GM23338 (cell line): ENCODE results near the gene FOXP2. TPM values are rescaled to one million over a fixed set of nuclear protein-coding genes. Genes with fewer than 3 reads are reported as not detected.

Source experiments
- ATAC-seq: fragments of 200-7000 bp; cut with Tn5 transposase; 3 replicates; pipeline ENCODE4 v1.9.1; 2020
- DNase-seq: peaks from one replicate; pipeline ENCODE4 v3.0.0-alpha.2; 2015; ENCODE audit warnings: low spot score
- H2AFZ ChIP-seq: fragments of 200-600 bp; sonication (generic); 2 replicates; pipeline ENCODE4 v1.8.0; 2016; ENCODE audit warnings: antibody characterized with exemption, mild to moderate bottlenecking, moderate library complexity
- H3F3A ChIP-seq: fragments of 200-600 bp; sonication (generic); replicated peaks from 2 replicates; pipeline ENCODE4 v1.8.0; 2017; ENCODE audit warnings: antibody characterized with exemption, mixed run types, low read depth
- H3K27ac ChIP-seq: fragments of 200-600 bp; sonication (generic); 2 replicates; pipeline ENCODE4 v1.6.1; 2016; ENCODE audit warnings: low read depth
- H3K27me3 ChIP-seq: fragments of 200-600 bp; sonication (generic); 2 replicates; pipeline ENCODE4 v1.8.0; 2016; ENCODE audit warnings: mild to moderate bottlenecking, mixed run types, moderate library complexity; ENCODE audit not compliant: insufficient read depth
- H3K36me3 ChIP-seq: fragments of 200-600 bp; sonication (generic); 2 replicates; pipeline ENCODE4 v1.8.0; 2016; ENCODE audit warnings: mild to moderate bottlenecking; ENCODE audit not compliant: insufficient read depth
- H3K4me1 ChIP-seq: fragments of 200-600 bp; sonication (generic); 2 replicates; pipeline ENCODE4 v1.8.0; 2016; ENCODE audit warnings: mild to moderate bottlenecking, moderate library complexity; ENCODE audit not compliant: insufficient read depth
- H3K4me2 ChIP-seq: fragments of 200-600 bp; sonication (generic); 2 replicates; pipeline ENCODE4 v1.7.1; 2017; ENCODE audit warnings: mixed run types
- H3K4me3 ChIP-seq: fragments of 200-600 bp; sonication (generic); 2 replicates; pipeline ENCODE4 v1.6.1; 2016; ENCODE audit warnings: mixed run types
- H3K79me2 ChIP-seq: fragments of 200-600 bp; sonication (generic); replicated peaks from 2 replicates; pipeline ENCODE4 v1.8.0; 2017; ENCODE audit warnings: mild to moderate bottlenecking; ENCODE audit not compliant: insufficient read depth
- H3K9me2 ChIP-seq: fragments of 200-600 bp; sonication (generic); 2 replicates; pipeline ENCODE4 v1.8.0; 2017; ENCODE audit not compliant: insufficient read depth
- H4K20me1 ChIP-seq: fragments of 200-600 bp; sonication (generic); replicated peaks from 2 replicates; pipeline ENCODE4 v1.8.0; 2017; ENCODE audit warnings: mild to moderate bottlenecking; ENCODE audit not compliant: insufficient read depth
- H3K27ac Mint-ChIP-seq: 2 replicates; pipeline ENCODE4 v1.8.0; 2020; ENCODE audit warnings: inconsistent platforms, mild to moderate bottlenecking, moderate library complexity, mixed read lengths
- H3K27me3 Mint-ChIP-seq: 3 replicates; pipeline ENCODE4 v1.8.0; 2022; ENCODE audit warnings: low read depth, mild to moderate bottlenecking, moderate library complexity, mixed read lengths, inconsistent platforms; ENCODE audit not compliant: insufficient read depth, poor library complexity
- H3K36me3 Mint-ChIP-seq: 3 replicates; pipeline ENCODE4 v1.8.0; 2021; ENCODE audit warnings: low read depth, mild to moderate bottlenecking, inconsistent platforms, moderate library complexity, mixed read lengths
- H3K4me1 Mint-ChIP-seq: 3 replicates; pipeline ENCODE4 v1.8.0; 2020; ENCODE audit warnings: mild to moderate bottlenecking, inconsistent platforms, mixed read lengths
- H3K4me3 Mint-ChIP-seq: 3 replicates; pipeline ENCODE4 v1.8.0; 2021; ENCODE audit warnings: moderate library complexity, mild to moderate bottlenecking, inconsistent platforms, mixed read lengths
- H3K9me3 Mint-ChIP-seq: 3 replicates; pipeline ENCODE4 v1.8.0; 2020; ENCODE audit warnings: moderate library complexity, mild to moderate bottlenecking, inconsistent platforms, mixed read lengths
- CREB1 ChIP-seq: fragments of 250-450 bp; sonication (Bioruptor Pico); IDR thresholded peaks from 2 replicates; pipeline ENCODE4 v1.5.0; 2020; ENCODE audit warnings: low read depth, mild to moderate bottlenecking, moderate library complexity
- EZH2 ChIP-seq: fragments of 200-600 bp; sonication (generic); IDR thresholded peaks from one replicate; pipeline ENCODE4 v1.8.0; 2017; ENCODE audit warnings: antibody characterized with exemption, mild to moderate bottlenecking, low read depth; ENCODE audit not compliant: unreplicated experiment
- EZH2phosphoT487 ChIP-seq: fragments of 200-600 bp; sonication (generic); IDR thresholded peaks from one replicate; pipeline ENCODE4 v1.8.1; 2018; ENCODE audit warnings: antibody characterized with exemption; ENCODE audit not compliant: unreplicated experiment
- JUNB ChIP-seq: IDR thresholded peaks from one replicate; pipeline ENCODE4 v1.6.1; 2016; ENCODE audit warnings: antibody characterized with exemption; ENCODE audit not compliant: unreplicated experiment
- NANOG ChIP-seq: IDR thresholded peaks from 2 replicates; pipeline ENCODE4 v1.6.1; 2016; ENCODE audit warnings: antibody characterized with exemption, borderline replicate concordance
- ZNF114 ChIP-seq: fragments of 250-450 bp; sonication (Bioruptor Pico); IDR thresholded peaks from 2 replicates; pipeline ENCODE4 v1.5.0; 2020; ENCODE audit warnings: mild to moderate bottlenecking, moderate library complexity
- ZNF331 ChIP-seq: fragments of 250-450 bp; sonication (Bioruptor Pico); IDR thresholded peaks from 2 replicates; pipeline ENCODE4 v1.5.0; 2020; ENCODE audit warnings: low read depth, mild to moderate bottlenecking, moderate library complexity
- polyA plus RNA-seq: library from polyadenylated mRNA; unstranded; fragments of >200 nt; fragmentation: Nextera tagmentation; extraction: Ambion mirVana; gene quantifications from 2 replicates; pipeline ENCODE4 v1.2.1, GENCODE V29; 2016
- total RNA-seq: library from RNA; depleted of rRNA; stranded (reverse); fragments of >200 nt; shearing (Covaris generic); gene quantifications from 2 replicates; pipeline ENCODE4 v1.2.3, GENCODE V29; 2014
- TF ChIP-seq, protein P1 (sequence below): IDR thresholded peaks from 2 replicates; pipeline ENCODE4 v1.6.1; 2016; ENCODE audit warnings: antibody characterized with exemption
- TF ChIP-seq, protein P2 (sequence below): IDR thresholded peaks from one replicate; pipeline ENCODE4 v1.6.1; 2018; ENCODE audit warnings: antibody characterized with exemption; ENCODE audit not compliant: unreplicated experiment
- TF ChIP-seq, protein P3 (sequence below), 2 experiments: fragments of 200-600 bp in 1 of 2; sonication (generic) in 1 of 2; conservative IDR thresholded peaks; 2 replicates each; pipeline versions ENCODE4 v1.5.1 to v1.6.1; 2016 to 2017; ENCODE audit warnings: antibody characterized with exemption in 2 of 2, low read depth in 2 of 2, mild to moderate bottlenecking in 2 of 2, moderate library complexity in 1 of 2

Gene FOXP2
- total and polyA plus RNA-seq, 2 experiments from 2014 or later = 0.03 to 0.24 TPM

DNA sequence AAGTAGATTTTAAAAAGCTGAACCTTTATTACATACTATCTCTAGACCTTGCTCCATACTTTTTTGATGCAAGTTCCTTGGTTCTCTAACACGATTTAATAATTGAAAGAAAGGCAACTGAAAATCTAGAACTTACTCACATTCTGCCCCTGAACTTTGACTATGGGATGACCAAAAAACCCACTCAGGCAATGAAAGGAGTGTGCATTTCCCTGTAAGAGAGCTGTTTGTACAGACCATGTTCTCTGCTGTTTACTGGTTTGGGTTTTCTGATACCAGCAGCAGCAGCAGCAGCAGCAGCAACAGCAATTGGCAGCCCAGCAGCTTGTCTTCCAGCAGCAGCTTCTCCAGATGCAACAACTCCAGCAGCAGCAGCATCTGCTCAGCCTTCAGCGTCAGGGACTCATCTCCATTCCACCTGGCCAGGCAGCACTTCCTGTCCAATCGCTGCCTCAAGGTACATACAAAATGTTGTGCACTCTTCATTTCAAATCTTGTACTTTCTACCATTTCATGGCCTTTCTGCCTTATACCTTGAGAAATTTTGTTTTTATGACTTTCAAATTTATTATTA, 216.7 kb downstream of the FOXP2 start (continued):
- TF ChIP-seq EZH2phosphoT487 = no peak
- no peak for TF ChIP-seq EZH2
- TF ChIP-seq ZNF114 = no peak
- no peak for TF ChIP-seq JUNB
- TF ChIP-seq, protein P1, sequence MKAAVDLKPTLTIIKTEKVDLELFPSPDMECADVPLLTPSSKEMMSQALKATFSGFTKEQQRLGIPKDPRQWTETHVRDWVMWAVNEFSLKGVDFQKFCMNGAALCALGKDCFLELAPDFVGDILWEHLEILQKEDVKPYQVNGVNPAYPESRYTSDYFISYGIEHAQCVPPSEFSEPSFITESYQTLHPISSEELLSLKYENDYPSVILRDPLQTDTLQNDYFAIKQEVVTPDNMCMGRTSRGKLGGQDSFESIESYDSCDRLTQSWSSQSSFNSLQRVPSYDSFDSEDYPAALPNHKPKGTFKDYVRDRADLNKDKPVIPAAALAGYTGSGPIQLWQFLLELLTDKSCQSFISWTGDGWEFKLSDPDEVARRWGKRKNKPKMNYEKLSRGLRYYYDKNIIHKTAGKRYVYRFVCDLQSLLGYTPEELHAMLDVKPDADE = no peak
- TF ChIP-seq CREB1 (CRISPR knock-in tag) = no peak

DNA sequence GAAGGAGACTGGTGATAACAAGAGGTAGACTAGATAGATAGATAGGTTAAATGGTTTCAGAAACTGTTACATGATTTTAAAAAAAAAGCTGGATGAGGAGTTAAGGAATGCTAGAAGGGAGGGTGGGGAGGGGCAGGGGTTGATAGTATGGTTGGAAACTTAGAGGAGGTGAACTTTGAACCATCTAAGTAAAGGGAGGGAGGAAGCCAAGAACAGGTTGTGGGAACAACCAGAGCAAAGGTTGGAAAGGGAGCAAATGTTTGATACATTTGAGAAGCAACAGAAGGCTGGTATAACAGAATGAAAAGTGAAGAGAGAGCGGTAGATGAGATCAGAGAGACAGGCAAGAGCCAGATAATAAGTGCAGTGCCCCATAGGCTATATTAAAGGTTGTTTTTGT, 224.8 kb downstream of the FOXP2 start:
- H3K4me1 ChIP-seq = no peaks in the 10 kb centered on the region; the same call in 1 of the 2 replicates
- Mint-ChIP-seq H3K36me3 (no peaks in the 10 kb centered on the region), H3K27ac (no peak overlapping the region), H3K4me3 (no peak overlapping the region), H3K4me1 (peaks cover 7% of the 10 kb centered on the region; the same call in 2 of the 3 replicates), H3K27me3 (peaks cover 5% of the 10 kb centered on the region), H3K9me3 (no peaks in the 10 kb centered on the region)
- no peaks in the 10 kb centered on the region for H4K20me1 ChIP-seq
- H3K79me2 ChIP-seq = no peaks in the 10 kb centered on the region
- no peak overlapping the region for H3K4me2 ChIP-seq
- ATAC-seq (no peak), DNase-seq (no peak)
- no peaks in the 10 kb centered on the region for H3K36me3 ChIP-seq
- H3K27me3 ChIP-seq = no peaks in the 10 kb centered on the region
- no peak overlapping the region for H2AFZ ChIP-seq
- H3K27ac ChIP-seq = no peak overlapping the region
- H3F3A ChIP-seq = no peaks in the 10 kb centered on the region
- no peak overlapping the region for H3K4me3 ChIP-seq
- H3K9me2 ChIP-seq = no peaks in the 10 kb centered on the region
- TF ChIP-seq JUNB = no peak
- TF ChIP-seq, protein P1 = no peak
- TF ChIP-seq, protein P2, sequence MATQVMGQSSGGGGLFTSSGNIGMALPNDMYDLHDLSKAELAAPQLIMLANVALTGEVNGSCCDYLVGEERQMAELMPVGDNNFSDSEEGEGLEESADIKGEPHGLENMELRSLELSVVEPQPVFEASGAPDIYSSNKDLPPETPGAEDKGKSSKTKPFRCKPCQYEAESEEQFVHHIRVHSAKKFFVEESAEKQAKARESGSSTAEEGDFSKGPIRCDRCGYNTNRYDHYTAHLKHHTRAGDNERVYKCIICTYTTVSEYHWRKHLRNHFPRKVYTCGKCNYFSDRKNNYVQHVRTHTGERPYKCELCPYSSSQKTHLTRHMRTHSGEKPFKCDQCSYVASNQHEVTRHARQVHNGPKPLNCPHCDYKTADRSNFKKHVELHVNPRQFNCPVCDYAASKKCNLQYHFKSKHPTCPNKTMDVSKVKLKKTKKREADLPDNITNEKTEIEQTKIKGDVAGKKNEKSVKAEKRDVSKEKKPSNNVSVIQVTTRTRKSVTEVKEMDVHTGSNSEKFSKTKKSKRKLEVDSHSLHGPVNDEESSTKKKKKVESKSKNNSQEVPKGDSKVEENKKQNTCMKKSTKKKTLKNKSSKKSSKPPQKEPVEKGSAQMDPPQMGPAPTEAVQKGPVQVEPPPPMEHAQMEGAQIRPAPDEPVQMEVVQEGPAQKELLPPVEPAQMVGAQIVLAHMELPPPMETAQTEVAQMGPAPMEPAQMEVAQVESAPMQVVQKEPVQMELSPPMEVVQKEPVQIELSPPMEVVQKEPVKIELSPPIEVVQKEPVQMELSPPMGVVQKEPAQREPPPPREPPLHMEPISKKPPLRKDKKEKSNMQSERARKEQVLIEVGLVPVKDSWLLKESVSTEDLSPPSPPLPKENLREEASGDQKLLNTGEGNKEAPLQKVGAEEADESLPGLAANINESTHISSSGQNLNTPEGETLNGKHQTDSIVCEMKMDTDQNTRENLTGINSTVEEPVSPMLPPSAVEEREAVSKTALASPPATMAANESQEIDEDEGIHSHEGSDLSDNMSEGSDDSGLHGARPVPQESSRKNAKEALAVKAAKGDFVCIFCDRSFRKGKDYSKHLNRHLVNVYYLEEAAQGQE = no peak
- TF ChIP-seq, protein P3, sequence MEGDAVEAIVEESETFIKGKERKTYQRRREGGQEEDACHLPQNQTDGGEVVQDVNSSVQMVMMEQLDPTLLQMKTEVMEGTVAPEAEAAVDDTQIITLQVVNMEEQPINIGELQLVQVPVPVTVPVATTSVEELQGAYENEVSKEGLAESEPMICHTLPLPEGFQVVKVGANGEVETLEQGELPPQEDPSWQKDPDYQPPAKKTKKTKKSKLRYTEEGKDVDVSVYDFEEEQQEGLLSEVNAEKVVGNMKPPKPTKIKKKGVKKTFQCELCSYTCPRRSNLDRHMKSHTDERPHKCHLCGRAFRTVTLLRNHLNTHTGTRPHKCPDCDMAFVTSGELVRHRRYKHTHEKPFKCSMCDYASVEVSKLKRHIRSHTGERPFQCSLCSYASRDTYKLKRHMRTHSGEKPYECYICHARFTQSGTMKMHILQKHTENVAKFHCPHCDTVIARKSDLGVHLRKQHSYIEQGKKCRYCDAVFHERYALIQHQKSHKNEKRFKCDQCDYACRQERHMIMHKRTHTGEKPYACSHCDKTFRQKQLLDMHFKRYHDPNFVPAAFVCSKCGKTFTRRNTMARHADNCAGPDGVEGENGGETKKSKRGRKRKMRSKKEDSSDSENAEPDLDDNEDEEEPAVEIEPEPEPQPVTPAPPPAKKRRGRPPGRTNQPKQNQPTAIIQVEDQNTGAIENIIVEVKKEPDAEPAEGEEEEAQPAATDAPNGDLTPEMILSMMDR (conservative IDR thresholded peaks at IDR 0.05; ENCODE audit: low read depth in 2 of 2) = no peak
- TF ChIP-seq ZNF114 = no peak
- no peak for TF ChIP-seq CREB1 (CRISPR knock-in tag)
- TF ChIP-seq ZNF331 (CRISPR knock-in tag) = no peak
- TF ChIP-seq NANOG = no peak
